Stromal cell of bone marrow (primary cell): ENCODE results near the gene TMA7.
"Not testable (repeated sequence)": the region's sequence is repeated elsewhere in the genome, so short reads cannot be mapped to it uniquely, and the experiment has no call there.

Experiments used
- DNase-seq: peaks from one replicate; pipeline ENCODE4 v3.0.0-alpha.2; 2012; ENCODE audit warnings: low read depth

Gene TMA7

DNA sequence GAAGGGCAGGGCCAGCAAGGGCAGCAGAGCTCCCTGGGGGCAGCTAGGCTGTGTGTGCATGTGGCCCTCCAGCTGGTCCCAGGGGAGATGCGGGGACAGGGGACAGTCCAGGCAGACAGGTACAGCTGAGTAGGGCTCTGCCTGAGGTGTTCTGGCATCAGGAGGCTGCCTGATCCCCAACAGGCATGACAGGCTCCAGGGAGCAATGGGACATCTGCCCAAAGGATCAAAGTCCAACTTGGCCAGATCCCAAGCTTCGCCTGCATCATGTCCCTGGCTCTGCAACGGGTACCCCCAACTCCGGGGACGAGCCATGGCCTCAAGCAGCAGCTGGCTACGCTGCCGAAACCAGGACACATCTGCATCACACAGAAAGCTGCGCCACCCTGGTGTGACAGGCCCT is 28.3 kb downstream of the TMA7 start:
- DNase-seq: no peak

DNA sequence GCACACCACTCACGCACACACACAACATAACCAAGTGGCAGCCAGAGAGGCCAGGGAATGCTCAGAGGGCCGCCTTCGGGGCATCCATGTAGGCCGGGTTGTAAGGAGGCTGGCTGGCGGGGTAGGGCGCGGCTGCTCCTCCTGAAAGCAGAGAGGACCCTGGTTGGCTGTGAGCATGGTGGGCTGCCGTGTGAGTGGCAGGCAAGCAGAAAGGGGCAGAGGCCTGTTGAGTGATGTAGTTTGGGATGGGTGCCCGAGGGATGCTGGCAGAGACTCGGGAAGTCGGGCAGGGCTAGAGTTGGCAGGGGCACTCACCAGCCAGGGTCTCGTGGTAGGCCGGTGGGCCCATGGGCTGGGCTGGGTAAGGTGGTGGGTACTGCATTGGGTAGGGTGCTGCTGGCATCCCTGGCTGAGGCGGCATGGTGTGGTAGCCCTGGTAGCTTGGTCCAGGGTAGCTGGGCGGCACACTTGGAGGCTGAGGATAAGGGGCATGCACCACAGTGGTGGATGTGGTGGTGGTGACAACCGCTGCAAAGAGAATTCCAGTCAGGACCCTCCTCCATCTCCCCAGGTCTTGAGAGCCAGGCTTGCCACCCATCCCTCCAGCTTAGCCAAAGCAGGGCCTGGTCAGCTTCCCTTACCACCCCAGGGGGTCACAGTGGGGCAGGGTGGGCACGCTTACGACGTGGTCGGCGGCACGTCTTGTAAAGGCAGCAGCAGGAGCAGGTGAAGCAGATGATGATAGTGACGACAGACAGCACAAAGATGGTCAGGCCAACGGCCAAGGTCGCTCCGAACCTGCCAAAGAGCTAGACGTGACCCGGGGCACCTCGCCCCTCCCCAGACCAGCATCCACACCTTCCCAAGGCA is 29.2 kb downstream of the TMA7 start:
- no peak for DNase-seq

- no peak for DNase-seq
Measured at GRCh38 chr3:48470286-48470685, 30.2 kb downstream of the TMA7 start.

DNA sequence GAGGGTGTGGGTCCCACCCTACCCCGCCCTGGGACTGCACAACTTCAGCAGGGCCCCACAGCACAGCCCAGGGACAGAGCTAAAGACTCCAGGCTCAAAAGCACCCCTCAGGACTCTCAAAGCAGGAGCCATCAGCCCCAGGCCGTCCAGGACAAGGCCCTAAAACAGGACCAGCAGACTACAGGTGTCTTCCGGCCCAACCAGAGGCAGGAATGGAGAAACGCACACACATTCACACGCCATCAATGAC is 32.5 kb downstream of the TMA7 start:
- no peak for DNase-seq

GRCh38 chr3:48472923-48473616 is 33.0 kb downstream of the TMA7 start:
- peak; percentile 84 for DNase-seq

DNA sequence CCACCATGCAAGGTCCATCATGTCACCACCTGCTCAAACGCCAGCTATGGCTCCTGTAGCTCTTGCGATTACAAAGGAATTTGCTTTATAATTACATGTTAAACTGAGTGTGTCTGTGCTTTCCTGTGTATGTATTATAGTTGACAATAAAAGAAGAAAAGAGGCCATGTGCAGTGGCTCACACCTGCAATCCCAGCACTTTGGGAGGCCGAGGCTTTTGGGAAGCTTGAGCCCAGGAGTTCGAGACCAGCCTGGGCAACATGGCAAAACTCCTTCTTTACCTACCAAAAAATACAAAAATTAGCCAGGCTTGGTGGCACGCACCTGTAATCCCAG is 33.5 kb downstream of the TMA7 start:
- DNase-seq: no peak

DNA sequence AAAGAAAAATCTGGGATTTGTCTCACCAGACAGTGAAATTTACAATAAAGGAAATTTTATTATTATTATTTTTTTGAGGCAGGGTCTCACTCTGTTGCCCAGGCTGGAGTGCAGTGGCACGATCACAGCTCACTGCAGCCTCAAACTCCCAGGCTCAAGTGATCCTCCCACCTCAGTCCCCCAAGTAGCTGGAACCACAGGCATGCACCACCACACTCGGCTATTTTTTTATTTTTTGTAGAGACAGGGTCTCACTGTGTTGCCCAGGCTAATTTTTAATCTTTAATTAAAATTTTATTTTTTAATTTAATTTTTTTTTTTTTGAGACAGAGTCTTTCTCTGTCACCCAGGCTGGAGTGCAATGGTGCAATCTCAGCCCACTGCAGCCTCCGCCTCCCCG is 34.0 kb downstream of the TMA7 start:
- not testable (repeated sequence) for DNase-seq

DNA sequence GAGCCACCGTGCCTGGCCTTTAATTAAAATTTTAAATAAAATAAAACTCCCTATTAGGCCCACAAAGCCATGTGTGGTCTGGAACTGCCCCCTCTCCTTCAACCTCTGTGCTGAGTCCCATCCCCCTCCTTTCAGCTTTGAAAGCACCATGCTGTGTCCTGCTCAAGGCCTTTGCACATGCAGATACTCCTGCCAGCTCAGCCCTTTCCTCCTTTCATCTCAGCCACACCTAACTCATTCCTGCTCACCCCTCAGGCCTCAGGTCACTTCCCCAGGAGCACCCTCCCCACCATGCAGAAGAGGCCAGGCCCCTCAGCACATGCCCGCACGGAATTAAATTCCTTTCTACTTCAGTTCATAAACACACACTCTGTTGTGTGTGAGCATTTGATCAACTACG is 34.6 kb downstream of the TMA7 start:
- no peak for DNase-seq

- DNase-seq: no peak
Measured at GRCh38 chr3:48475188-48475587, 35.1 kb downstream of the TMA7 start.

DNA sequence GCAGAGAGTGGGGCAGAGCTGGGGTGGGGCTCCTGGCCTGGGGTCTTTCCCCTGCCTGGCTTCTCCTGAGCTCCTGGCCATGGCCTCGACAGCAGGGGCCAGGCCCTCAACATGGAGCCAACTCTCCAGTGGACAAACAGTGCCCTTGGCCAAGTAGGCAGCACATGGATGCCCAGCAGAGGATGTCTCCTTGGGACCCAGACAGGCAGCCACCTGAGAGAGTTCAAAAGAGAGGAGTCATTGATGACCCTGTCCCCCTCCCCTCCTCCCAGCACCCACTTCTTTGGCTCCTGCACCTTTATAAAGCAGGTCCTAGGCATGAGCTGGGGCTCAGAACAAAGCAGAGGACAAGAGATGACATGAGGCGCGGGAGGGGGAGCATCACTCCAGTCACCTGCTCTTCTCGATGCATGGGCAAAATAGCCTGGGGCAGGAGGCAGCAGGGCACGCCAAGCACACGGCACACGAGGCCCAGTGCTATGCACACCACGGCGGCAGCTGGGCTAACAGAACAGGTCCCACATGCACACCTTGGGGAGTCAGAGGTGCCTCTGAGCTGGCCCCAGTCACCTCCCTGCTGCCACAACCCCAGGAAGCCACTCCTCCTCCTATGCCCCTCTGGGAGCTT is 36.5 kb downstream of the TMA7 start:
- DNase-seq: no peak

DNA sequence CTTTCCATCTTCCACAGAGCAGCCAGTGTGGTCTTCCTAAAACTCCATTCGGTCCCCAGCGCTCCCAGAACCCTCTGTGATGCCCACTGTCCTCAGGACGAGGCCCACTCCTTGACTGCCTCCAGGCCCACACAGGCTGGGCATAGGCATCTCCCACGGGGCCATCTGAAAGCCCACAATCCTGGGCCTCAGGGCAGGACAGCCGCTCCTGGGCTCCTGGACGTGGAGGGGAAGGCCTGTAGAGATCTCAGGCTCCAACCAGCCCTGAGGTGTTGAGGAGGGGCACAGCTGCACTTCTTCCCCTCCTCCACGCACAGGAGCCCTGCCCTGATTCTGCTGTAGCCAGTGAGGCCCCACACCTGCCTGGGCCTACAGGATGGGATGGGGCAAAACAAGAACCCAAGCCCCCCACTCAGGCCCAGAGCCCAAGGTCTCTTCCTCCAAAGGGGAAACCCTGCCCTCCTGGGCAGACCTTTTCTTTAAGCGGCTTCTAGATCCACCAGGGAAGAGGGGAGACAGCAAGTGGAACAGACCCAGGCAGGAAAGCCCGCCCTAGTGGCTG is 38.0 kb downstream of the TMA7 start:
- DNase-seq: no peak

GRCh38 chr3:48478626-48479555 is 38.8 kb downstream of the TMA7 start:
- DNase-seq: no peak

DNA sequence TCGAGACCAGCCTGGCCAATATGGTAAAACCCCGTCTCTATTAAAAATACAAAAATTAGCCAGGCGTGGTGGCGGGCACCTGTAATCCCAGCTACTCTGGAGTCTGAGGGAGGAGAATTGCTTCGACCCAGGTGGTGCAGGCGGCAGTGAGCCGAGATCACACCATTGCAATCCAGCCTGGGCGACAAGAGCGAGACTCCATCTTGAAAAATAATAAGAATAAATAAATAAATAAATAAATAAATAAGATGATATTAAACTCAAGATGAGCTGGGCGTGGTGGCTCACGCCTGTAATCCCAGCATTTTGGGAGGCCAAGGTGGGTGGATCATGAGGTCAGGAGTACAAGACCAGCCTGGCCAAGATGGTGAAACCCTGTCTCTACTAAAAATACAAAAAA is 40.8 kb downstream of the TMA7 start:
- not testable (repeated sequence) for DNase-seq

GRCh38 chr3:48482822-48483221 is 42.8 kb downstream of the TMA7 start:
- DNase-seq: not testable (repeated sequence)

DNA sequence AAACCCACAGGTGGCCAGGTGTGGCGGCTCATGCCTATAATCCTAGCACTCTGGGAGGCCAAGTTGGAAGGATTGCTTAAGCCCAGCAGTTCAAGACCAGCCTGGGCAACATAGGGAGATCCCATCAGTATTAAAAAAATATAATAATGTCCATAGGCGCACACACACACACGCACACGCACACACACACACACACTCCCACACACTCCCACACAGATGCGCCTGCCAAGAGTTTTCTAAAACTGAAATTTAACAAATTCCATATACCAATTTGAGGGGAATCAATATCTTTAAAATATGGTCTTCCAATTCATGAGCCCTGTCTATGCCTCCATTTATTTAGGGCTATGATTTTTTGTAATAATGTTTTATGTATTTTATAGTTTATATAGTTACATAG is 46.9 kb downstream of the TMA7 start:
- no peak for DNase-seq

GRCh38 chr3:48492461-48493202 is 52.6 kb downstream of the TMA7 start:
- DNase-seq: no peak

DNA sequence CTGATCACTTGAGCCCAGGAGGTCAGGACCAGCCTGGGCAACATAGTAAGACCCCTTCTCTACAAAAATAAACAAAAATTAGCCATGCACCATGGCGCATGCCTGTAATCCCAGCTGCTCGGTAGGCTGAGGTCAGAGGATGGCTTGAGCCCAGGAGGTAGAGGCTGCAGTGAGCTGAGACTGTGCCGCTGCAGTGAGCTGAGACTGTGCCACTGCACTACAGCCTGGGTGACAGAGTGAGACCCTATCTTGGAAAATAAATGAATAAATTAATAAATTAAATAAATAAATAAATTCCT is 53.1 kb downstream of the TMA7 start:
- DNase-seq: no peak
